HepG2 (cell line): ENCODE results near the gene RPS27A. TPM values are rescaled to one million over a fixed set of nuclear protein-coding genes. Genes with fewer than 3 reads are reported as not detected.
A peak's percentile ranks its signal among the peaks of the same experiment; 100 is the strongest.

Source experiments
- KLF13 ChIP-seq: sonication (generic); formaldehyde crosslinking; IDR thresholded peaks from 2 replicates; pipeline ENCODE4 v1.4.0; 2020; ENCODE audit warnings: mild to moderate bottlenecking, missing genetic modification reagents
- MED1 ChIP-seq: sonication (generic); formaldehyde crosslinking; IDR thresholded peaks from 2 replicates; pipeline ENCODE4 v1.4.0; 2020; ENCODE audit warnings: missing genetic modification reagents
- SUZ12 ChIP-seq: fragments of 150-350 bp; IDR thresholded peaks from 2 replicates; pipeline ENCODE4 v1.6.1; 2014; ENCODE audit warnings: low read depth, low read length
- ZBTB8A ChIP-seq: sonication (generic); formaldehyde crosslinking; IDR thresholded peaks from 2 replicates; pipeline ENCODE4 v1.4.0; 2020; ENCODE audit warnings: mild to moderate bottlenecking, low read depth, missing genetic modification reagents, borderline replicate concordance
- ZNF17 ChIP-seq: sonication (generic); formaldehyde crosslinking; IDR thresholded peaks from 2 replicates; pipeline ENCODE4 v1.5.0; 2020; ENCODE audit warnings: mild to moderate bottlenecking, missing genetic modification reagents
- ZNF329 ChIP-seq: sonication (generic); formaldehyde crosslinking; IDR thresholded peaks from 2 replicates; pipeline ENCODE4 v1.9.0; 2021; ENCODE audit warnings: low read depth, mild to moderate bottlenecking, missing genetic modification reagents
- ZNF367 ChIP-seq: sonication (generic); formaldehyde crosslinking; IDR thresholded peaks from 2 replicates; pipeline ENCODE4 v1.4.0; 2020; ENCODE audit warnings: missing genetic modification reagents, borderline replicate concordance
- ZNF501 ChIP-seq: sonication (generic); formaldehyde crosslinking; IDR thresholded peaks from 2 replicates; pipeline ENCODE4 v1.5.1; 2020; ENCODE audit warnings: mild to moderate bottlenecking, moderate library complexity, missing genetic modification reagents
- ZNF569 ChIP-seq: sonication (generic); formaldehyde crosslinking; IDR thresholded peaks from 2 replicates; pipeline ENCODE4 v1.5.0; 2020; ENCODE audit warnings: mild to moderate bottlenecking, missing genetic modification reagents, moderate library complexity, borderline replicate concordance
- ZNF570 ChIP-seq: sonication (generic); formaldehyde crosslinking; IDR thresholded peaks from 2 replicates; pipeline ENCODE4 v1.4.0; 2020; ENCODE audit warnings: mild to moderate bottlenecking, missing genetic modification reagents, borderline replicate concordance
- ZNF7 ChIP-seq: IDR thresholded peaks from 2 replicates; pipeline ENCODE4 v1.6.1; 2016; ENCODE audit warnings: missing biosample characterization, missing genetic modification reagents
- ZNF777 ChIP-seq: sonication (generic); formaldehyde crosslinking; IDR thresholded peaks from 2 replicates; pipeline ENCODE4 v1.4.0; 2020; ENCODE audit warnings: missing genetic modification reagents
- ZSCAN22 ChIP-seq: sonication (generic); formaldehyde crosslinking; IDR thresholded peaks from 2 replicates; pipeline ENCODE4 v1.4.0; 2020; ENCODE audit warnings: mild to moderate bottlenecking, missing genetic modification reagents
- polyA plus RNA-seq, 8 experiments: library from polyadenylated mRNA; depleted of rRNA in 3 of 8; stranded (reverse) in 7 of 8; unstranded in 1 of 8; fragments of >200 nt; fragmentation: Illumina TruSeq in 4 of 8; extraction: Trizol in 4 of 8; gene quantifications; 2 replicates each; pipeline versions ENCODE4 v1.2.1 to v1.2.3, GENCODE V29; 2011 to 2016; ENCODE audit warnings: low read depth in 4 of 8, missing spikeins in 1 of 8, mixed read lengths in 1 of 8; ENCODE audit not compliant: insufficient read depth in 1 of 8
- total RNA-seq, 5 experiments: library from RNA; depleted of rRNA; stranded (reverse); fragments of >200 nt; fragmentation: Illumina TruSeq; extraction: Trizol; gene quantifications; 2 replicates each; pipeline ENCODE4 v1.2.3, GENCODE V29; 2016; ENCODE audit warnings: low read depth in 1 of 5
- TF ChIP-seq, protein P1 (sequence below): sonication (generic); formaldehyde crosslinking; conservative IDR thresholded peaks from 2 replicates; pipeline ENCODE4 v1.8.0; 2022; ENCODE audit warnings: low read depth, missing genetic modification reagents
- TF ChIP-seq, protein P2 (sequence below): sonication (generic); formaldehyde crosslinking; IDR thresholded peaks from 2 replicates; pipeline ENCODE4 v1.8.1; 2023; ENCODE audit warnings: mild to moderate bottlenecking, moderate library complexity, missing genetic modification reagents
- TF ChIP-seq, protein P3 (sequence below): IDR thresholded peaks from 2 replicates; pipeline ENCODE4 v1.6.1; 2016; ENCODE audit warnings: mild to moderate bottlenecking
- TF ChIP-seq, protein P4 (sequence below): IDR thresholded peaks from 2 replicates; pipeline ENCODE4 v1.6.1; 2012; ENCODE audit warnings: low read depth, low read length, improper control_type of control experiment
- TF ChIP-seq, protein P5 (sequence below): IDR thresholded peaks from 2 replicates; pipeline ENCODE4 v1.6.1; 2016; ENCODE audit warnings: low read depth, control low read depth
- TF ChIP-seq, protein P6 (sequence below): sonication (generic); formaldehyde crosslinking; IDR thresholded peaks from 2 replicates; pipeline ENCODE4 v1.8.0; 2022; ENCODE audit warnings: missing genetic modification reagents, mild to moderate bottlenecking, moderate library complexity, borderline replicate concordance

RPS27A gene
- total and polyA plus RNA-seq, 2 of the 13 experiments (the other 11 are each of a cell fraction or from before 2014, with no cell fraction given), result 2,779 to 3,269 TPM

DNA sequence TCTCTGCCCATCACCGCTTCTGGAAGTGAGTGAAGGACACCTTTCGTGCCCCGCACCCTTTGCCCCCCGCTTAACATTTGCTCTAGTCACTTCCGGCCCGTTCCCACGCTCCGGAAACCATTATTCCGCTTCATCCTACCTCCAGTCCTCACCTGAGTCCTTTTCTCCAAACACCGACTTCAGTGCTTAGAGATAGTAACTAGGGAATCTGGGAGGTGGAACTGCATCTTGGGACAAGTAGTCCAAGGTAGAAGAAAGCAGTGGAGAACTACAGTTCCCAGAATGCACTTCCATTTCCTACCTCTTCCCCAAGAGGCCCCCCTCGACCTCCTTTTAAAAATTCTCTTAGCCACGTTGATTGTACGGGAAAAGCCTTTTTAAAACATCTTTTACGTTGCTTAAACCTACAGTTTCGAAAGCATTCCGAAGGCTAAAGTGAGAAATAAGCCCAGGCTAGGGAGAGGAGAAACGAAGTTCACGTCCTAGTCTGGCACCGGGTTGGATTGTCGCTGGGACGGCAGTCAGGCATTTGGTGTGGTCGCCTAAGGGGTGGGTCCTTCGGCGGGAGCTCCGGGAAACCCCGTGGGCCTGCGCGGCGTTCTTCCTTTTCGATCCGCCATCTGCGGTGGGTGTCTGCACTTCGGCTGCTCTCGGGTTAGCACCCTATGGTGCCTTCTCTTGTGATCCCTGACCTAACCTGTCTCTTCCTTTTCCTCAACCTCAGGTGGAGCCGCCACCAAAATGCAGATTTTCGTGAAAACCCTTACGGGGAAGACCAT lies at the start of gene RPS27A, which contains the start of gene CLHC1 (continued):
- TF ChIP-seq, protein P1, sequence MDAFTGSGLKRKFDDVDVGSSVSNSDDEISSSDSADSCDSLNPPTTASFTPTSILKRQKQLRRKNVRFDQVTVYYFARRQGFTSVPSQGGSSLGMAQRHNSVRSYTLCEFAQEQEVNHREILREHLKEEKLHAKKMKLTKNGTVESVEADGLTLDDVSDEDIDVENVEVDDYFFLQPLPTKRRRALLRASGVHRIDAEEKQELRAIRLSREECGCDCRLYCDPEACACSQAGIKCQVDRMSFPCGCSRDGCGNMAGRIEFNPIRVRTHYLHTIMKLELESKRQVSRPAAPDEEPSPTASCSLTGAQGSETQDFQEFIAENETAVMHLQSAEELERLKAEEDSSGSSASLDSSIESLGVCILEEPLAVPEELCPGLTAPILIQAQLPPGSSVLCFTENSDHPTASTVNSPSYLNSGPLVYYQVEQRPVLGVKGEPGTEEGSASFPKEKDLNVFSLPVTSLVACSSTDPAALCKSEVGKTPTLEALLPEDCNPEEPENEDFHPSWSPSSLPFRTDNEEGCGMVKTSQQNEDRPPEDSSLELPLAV, result no peak
- TF ChIP-seq ZNF777 (CRISPR knock-in tag) (peak; percentile 54; the same call in 1 of the 2 replicates), KLF13 (CRISPR knock-in tag) (no peak), MED1 (CRISPR knock-in tag) (no peak; the same call in 1 of the 2 replicates), SUZ12 (peak; percentile 75), ZNF17 (CRISPR knock-in tag) (no peak), ZNF570 (CRISPR knock-in tag) (no peak), ZNF367 (CRISPR knock-in tag) (no peak), ZSCAN22 (CRISPR knock-in tag) (no peak), ZNF501 (peak; percentile 88; the same call in 1 of the 2 replicates), ZBTB8A (CRISPR knock-in tag) (no peak; the same call in 1 of the 2 replicates), ZNF7 (CRISPR knock-in tag) (peak; percentile 96), ZNF329 (CRISPR knock-in tag) (peak; percentile 64), ZNF569 (CRISPR knock-in tag) (no peak)
- TF ChIP-seq, protein P2, sequence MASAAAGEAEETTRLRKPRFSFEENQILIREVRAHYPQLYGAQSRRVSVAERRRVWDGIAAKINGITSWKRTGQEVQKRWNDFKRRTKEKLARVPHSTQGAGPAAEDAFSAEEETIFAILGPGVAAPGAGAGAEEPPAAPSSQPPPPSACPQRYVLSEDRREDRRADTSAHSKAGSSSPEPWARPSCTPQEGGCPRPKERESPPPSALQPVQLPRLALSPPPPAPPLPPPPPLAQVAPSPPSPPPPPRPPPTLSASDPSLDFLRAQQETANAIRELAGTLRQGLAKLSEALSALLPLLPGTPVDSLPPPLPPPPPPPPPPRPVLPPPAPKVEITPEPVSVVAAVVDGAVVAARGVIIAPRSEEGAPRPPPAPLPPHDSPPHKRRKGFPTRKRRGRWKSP (CRISPR knock-in tag), result peak; percentile 78; the same call in 1 of the 2 replicates
- TF ChIP-seq, protein P3, sequence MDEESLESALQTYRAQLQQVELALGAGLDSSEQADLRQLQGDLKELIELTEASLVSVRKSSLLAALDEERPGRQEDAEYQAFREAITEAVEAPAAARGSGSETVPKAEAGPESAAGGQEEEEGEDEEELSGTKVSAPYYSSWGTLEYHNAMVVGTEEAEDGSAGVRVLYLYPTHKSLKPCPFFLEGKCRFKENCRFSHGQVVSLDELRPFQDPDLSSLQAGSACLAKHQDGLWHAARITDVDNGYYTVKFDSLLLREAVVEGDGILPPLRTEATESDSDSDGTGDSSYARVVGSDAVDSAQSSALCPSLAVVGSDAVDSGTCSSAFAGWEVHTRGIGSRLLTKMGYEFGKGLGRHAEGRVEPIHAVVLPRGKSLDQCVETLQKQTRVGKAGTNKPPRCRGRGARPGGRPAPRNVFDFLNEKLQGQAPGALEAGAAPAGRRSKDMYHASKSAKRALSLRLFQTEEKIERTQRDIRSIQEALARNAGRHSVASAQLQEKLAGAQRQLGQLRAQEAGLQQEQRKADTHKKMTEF (CRISPR knock-in tag), result peak; percentile 90
- TF ChIP-seq, protein P4, sequence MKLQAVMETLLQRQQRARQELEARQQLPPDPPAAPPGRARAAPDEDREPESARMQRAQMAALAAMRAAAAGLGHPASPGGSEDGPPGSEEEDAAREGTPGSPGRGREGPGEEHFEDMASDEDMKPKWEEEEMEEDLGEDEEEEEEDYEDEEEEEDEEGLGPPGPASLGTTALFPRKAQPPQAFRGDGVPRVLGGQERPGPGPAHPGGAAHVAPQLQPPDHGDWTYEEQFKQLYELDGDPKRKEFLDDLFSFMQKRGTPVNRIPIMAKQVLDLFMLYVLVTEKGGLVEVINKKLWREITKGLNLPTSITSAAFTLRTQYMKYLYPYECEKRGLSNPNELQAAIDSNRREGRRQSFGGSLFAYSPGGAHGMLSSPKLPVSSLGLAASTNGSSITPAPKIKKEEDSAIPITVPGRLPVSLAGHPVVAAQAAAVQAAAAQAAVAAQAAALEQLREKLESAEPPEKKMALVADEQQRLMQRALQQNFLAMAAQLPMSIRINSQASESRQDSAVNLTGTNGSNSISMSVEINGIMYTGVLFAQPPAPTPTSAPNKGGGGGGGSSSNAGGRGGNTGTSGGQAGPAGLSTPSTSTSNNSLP, result 0 out of 2 replicates have a peak, but pooled peaks have one; percentile 8
- TF ChIP-seq, protein P5, sequence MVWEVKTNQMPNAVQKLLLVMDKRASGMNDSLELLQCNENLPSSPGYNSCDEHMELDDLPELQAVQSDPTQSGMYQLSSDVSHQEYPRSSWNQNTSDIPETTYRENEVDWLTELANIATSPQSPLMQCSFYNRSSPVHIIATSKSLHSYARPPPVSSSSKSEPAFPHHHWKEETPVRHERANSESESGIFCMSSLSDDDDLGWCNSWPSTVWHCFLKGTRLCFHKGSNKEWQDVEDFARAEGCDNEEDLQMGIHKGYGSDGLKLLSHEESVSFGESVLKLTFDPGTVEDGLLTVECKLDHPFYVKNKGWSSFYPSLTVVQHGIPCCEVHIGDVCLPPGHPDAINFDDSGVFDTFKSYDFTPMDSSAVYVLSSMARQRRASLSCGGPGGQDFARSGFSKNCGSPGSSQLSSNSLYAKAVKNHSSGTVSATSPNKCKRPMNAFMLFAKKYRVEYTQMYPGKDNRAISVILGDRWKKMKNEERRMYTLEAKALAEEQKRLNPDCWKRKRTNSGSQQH (CRISPR knock-in tag), result peak; percentile 75
- TF ChIP-seq, protein P6, sequence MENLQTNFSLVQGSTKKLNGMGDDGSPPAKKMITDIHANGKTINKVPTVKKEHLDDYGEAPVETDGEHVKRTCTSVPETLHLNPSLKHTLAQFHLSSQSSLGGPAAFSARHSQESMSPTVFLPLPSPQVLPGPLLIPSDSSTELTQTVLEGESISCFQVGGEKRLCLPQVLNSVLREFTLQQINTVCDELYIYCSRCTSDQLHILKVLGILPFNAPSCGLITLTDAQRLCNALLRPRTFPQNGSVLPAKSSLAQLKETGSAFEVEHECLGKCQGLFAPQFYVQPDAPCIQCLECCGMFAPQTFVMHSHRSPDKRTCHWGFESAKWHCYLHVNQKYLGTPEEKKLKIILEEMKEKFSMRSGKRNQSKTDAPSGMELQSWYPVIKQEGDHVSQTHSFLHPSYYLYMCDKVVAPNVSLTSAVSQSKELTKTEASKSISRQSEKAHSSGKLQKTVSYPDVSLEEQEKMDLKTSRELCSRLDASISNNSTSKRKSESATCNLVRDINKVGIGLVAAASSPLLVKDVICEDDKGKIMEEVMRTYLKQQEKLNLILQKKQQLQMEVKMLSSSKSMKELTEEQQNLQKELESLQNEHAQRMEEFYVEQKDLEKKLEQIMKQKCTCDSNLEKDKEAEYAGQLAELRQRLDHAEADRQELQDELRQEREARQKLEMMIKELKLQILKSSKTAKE, result no peak
